ENCODE measurements around the gene RPL29. TPM values are rescaled to one million over a fixed set of nuclear protein-coding genes. Genes with fewer than 3 reads are reported as not detected.

RPL29 gene
- total and polyA plus RNA-seq, 2 of the 4 experiments (the other 2 are of a cell fraction): 2,081 to 2,126 TPM

DNA sequence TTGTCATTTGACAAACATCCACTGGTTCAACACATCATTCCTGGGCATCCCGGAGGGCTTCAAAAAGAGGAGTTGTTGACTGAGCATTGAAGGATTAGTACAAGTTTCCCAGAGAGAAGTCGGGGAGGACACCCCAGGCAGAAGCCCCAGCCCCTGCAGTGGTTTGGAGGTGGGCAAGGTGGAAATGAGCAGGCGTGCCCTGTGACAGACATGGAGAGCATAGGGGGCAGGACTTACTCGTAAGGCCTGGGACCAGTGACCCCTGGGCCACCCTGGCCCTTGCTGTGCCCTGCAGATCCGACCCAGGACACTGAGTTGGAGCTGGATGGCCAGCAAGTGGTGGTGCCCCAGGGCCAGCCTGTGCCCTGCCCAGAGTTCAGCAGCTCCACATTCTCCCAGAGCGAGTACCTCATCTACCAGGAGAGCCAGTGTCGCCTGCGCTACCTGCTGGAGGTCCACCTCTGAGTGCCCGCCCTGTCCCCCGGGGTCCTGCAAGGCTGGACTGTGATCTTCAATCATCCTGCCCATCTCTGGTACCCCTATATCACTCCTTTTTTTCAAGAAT, 47.6 kb downstream of the RPL29 start:
- no peak overlapping the region for H4K5ac ChIP-seq (ENCODE audit: low read depth, low read length)
- no peak overlapping the region for H3K14ac ChIP-seq (replicated peaks; ENCODE audit: low read depth, low read length)
- no peak overlapping the region for H3K4me3 ChIP-seq (ENCODE audit: insufficient read depth, low read depth, low read length)
- H3K79me1 ChIP-seq (ENCODE audit: low read depth in 1 of 2, low read length in 2 of 2): peaks cover 2 to 5% of the 10 kb centered on the region in 2 experiments; a peak in 1 of 4 replicates
- H2AK9ac ChIP-seq (replicated peaks; ENCODE audit: low read depth, low read length, poor library complexity): no peak overlapping the region
- H2BK120ac ChIP-seq (ENCODE audit: low read depth, low read length): no peak overlapping the region
- 90% methylated on average over 6 of the region's 10 CpGs; no CpG with 5 or more reads in 1 of the 2 experiments for WGBS, 2 experiments (ENCODE audit: extremely low coverage in 2 of 2, insufficient read length in 1 of 2)
- ChIA-PET POLR2A (ENCODE audit: unreplicated experiment) (no interaction called here), CTCF (interaction anchor here (0.6 kb wide), 1 partner anchor 467 kb away, joined by 3 read pairs; no protein-coding TSS in a partner anchor)
- H2AFZ ChIP-seq (replicated peaks; ENCODE audit: low read length, poor library complexity): no peak overlapping the region
- no peak overlapping the region for H3K56ac ChIP-seq (ENCODE audit: extremely low read depth, insufficient read depth, low read length)
- no peak overlapping the region for H2BK20ac ChIP-seq (ENCODE audit: low read depth, low read length)
- no peak overlapping the region for H3K9ac ChIP-seq (ENCODE audit: low read depth, low read length)
- DNase-seq (no peak), ATAC-seq (ENCODE audit: low read depth) (no peak)
- no peak overlapping the region for H2BK5ac ChIP-seq (ENCODE audit: low read depth, low read length, poor library complexity, severe bottlenecking)
- peaks cover 5% of the 10 kb centered on the region for H3K4me1 ChIP-seq (ENCODE audit: control insufficient read depth, insufficient read depth, low read length)
- in situ Hi-C loops (cut with MboI; ENCODE audit: low sequenced_read_pairs) (loop anchor here (25.0 kb wide), 1 partner anchor 561 kb away; the partner anchor contains the start of genes MANF and RBM15B), dilution Hi-C loops (cut with HindIII; ENCODE audit: low sequenced_read_pairs, unreplicated experiment) (no loop called here), intact Hi-C loops (cut with micrococcal nuclease) (no loop called here)
- H3K4ac ChIP-seq (ENCODE audit: low read depth, low read length): no peak overlapping the region
- no peak overlapping the region for H2BK15ac ChIP-seq (ENCODE audit: low read depth, low read length)
- H3K27me3 ChIP-seq (ENCODE audit: control insufficient read depth, insufficient read depth, low read length): no peaks in the 10 kb centered on the region
- no peak overlapping the region for H3K4me2 ChIP-seq (ENCODE audit: low read depth, low read length)
- no TSS peak for BruUV-seq (replicated peaks)
- H3K27ac ChIP-seq (ENCODE audit: insufficient read depth, low read length): no peak overlapping the region
- TF ChIP-seq CHD1 (IDR thresholded peaks at IDR 0.05; ENCODE audit: low read depth, low read length) (no peak), MAFK (IDR thresholded peaks at IDR 0.05; ENCODE audit: low read depth, low read length) (no peak), ELK1 (IDR thresholded peaks at IDR 0.05; ENCODE audit: borderline replicate concordance, low read depth, low read length) (no peak), FOS (IDR thresholded peaks at IDR 0.05; ENCODE audit: low read depth, low read length) (no peak), RCOR1 (IDR thresholded peaks at IDR 0.05; ENCODE audit: insufficient replicate concordance, low read length) (no peak), BHLHE40 (IDR thresholded peaks at IDR 0.05; ENCODE audit: low read depth, low read length) (no peak), CTCF (conservative IDR thresholded peaks at IDR 0.05; ENCODE audit: low read depth, low read length) (no peak), POLR2A (IDR thresholded peaks at IDR 0.05; ENCODE audit: low read depth, low read length) (no peak), RFX5 (IDR thresholded peaks at IDR 0.05; ENCODE audit: low read depth, low read length) (no peak), CEBPB (IDR thresholded peaks at IDR 0.05; ENCODE audit: low read depth, low read length) (no peak), MAZ (IDR thresholded peaks at IDR 0.05; ENCODE audit: borderline replicate concordance, low read depth, low read length) (no peak), RAD21 (IDR thresholded peaks at IDR 0.05; ENCODE audit: low read length) (no peak), NFE2L2 (IDR thresholded peaks at IDR 0.05; ENCODE audit: low read depth, low read length) (no peak), MXI1 (IDR thresholded peaks at IDR 0.05; ENCODE audit: borderline replicate concordance, low read depth, low read length) (no peak), SMC3 (IDR thresholded peaks at IDR 0.05; ENCODE audit: low read depth, low read length) (no peak), USF2 (IDR thresholded peaks at IDR 0.05; ENCODE audit: low read depth, low read length) (no peak)
- H3K18ac ChIP-seq (ENCODE audit: low read depth, low read length): no peak overlapping the region
- H4K20me1 ChIP-seq (ENCODE audit: insufficient read depth, low read length): no peaks in the 10 kb centered on the region
- peaks cover 2% of the 10 kb centered on the region; the same call in 1 of the 2 replicates for H3K36me3 ChIP-seq (ENCODE audit: control insufficient read depth, insufficient read depth, low read length)
- H4K8ac ChIP-seq (ENCODE audit: low read depth in 2 of 2, low read length in 2 of 2): no peak overlapping the region
- H2AK5ac ChIP-seq (ENCODE audit: low read depth, low read length): no peak overlapping the region
- H3K9me1 ChIP-seq (ENCODE audit: insufficient read depth, low read length): peaks cover 7% of the 10 kb centered on the region
- no peaks in the 10 kb centered on the region for H3K9me3 ChIP-seq (ENCODE audit: control insufficient read depth, insufficient read depth, low read length)
- H3K23ac ChIP-seq (ENCODE audit: low read depth, low read length): no peak overlapping the region
- H4K91ac ChIP-seq (ENCODE audit: insufficient read depth, low read depth, low read length): no peak overlapping the region

Measured in IMR-90 (cell line).